Activated CD4-positive, alpha-beta T cell treated with anti-CD3 and anti-CD28 coated beads, Interleukin-2, amount 50 U/mL, for 4 hours (primary cell): ENCODE data around the gene MYL3.
"Not testable (repeated sequence)": the region's sequence is repeated elsewhere in the genome, so short reads cannot be mapped to it uniquely, and the experiment has no call there.

Source experiments
- DNase-seq, 2 experiments: peaks; one replicate each; pipeline ENCODE4 v3.0.0-alpha.2; 2020

The MYL3 gene

GRCh38 chr3:46863261-46863782 lies at the start of gene MYL3:
MYL3 (minus strand) TSS chr3:46863444; CDS start chr3:46863390, 54 bp downstream.
- no peak for DNase-seq

- no peak for DNase-seq
These were observed 49.7 kb upstream of the MYL3 start for GRCh38 chr3:46912986-46913385.

GRCh38 chr3:46910914-46911313 lies 47.7 kb upstream of the MYL3 start:
- DNase-seq: not testable (repeated sequence)

- no peak for DNase-seq
These were observed 47.0 kb upstream of the MYL3 start for GRCh38 chr3:46910166-46910760.

- peak; percentile 72 to 73 for DNase-seq
These were observed 46.4 kb upstream of the MYL3 start for GRCh38 chr3:46909535-46910161.

GRCh38 chr3:46908986-46909534 lies 45.8 kb upstream of the MYL3 start:
- DNase-seq: no peak

- no peak for DNase-seq
These were observed 45.2 kb upstream of the MYL3 start for GRCh38 chr3:46908294-46908985.

- no peak for DNase-seq
These were observed 44.7 kb upstream of the MYL3 start for GRCh38 chr3:46907960-46908293.

GRCh38 chr3:46907271-46907670 lies 44.0 kb upstream of the MYL3 start:
- DNase-seq: no peak

- no peak for DNase-seq
These were observed 43.3 kb upstream of the MYL3 start for GRCh38 chr3:46906471-46907058.

GRCh38 chr3:46905661-46906451 lies 42.6 kb upstream of the MYL3 start:
- DNase-seq: no peak

GRCh38 chr3:46905213-46905560 lies 41.9 kb upstream of the MYL3 start:
- no peak for DNase-seq

- DNase-seq: no peak
These were observed 41.3 kb upstream of the MYL3 start for GRCh38 chr3:46904303-46905212.

GRCh38 chr3:46903341-46904302 lies 40.4 kb upstream of the MYL3 start:
- no peak for DNase-seq

GRCh38 chr3:46902188-46902631 lies 39.0 kb upstream of the MYL3 start:
- DNase-seq: no peak

- DNase-seq: no peak
These were observed 38.4 kb upstream of the MYL3 start for GRCh38 chr3:46901591-46902187.

GRCh38 chr3:46901061-46901460 lies 37.8 kb upstream of the MYL3 start:
- DNase-seq: no peak

GRCh38 chr3:46900356-46900755 lies 37.1 kb upstream of the MYL3 start:
- DNase-seq: no peak

GRCh38 chr3:46900007-46900292 lies 36.7 kb upstream of the MYL3 start:
- DNase-seq: no peak
